Suprapubic skin (tissue), 4 donors: Measurements from ENCODE around the gene ABCA6. TPM values are rescaled to one million over a fixed set of nuclear protein-coding genes. Genes with fewer than 3 reads are reported as not detected.
A peak's percentile ranks its signal among the peaks of the same experiment; 100 is the strongest.
"Not testable (repeated sequence)": the region's sequence is repeated elsewhere in the genome, so short reads cannot be mapped to it uniquely, and the experiment has no call there.

Experiments used
- DNase-seq, 2 donors: peaks; one replicate each; pipeline ENCODE4 v3.0.0-alpha.2; 2019; ENCODE audit warnings: low spot score in 2 of 2
- H3K27ac ChIP-seq: fragments of 200-600 bp; sonication (generic); one replicate; pipeline ENCODE4 v1.5.1; 2019
- H3K27me3 ChIP-seq: fragments of 200-600 bp; sonication (generic); one replicate; pipeline ENCODE4 v1.5.1; 2019
- H3K36me3 ChIP-seq: fragments of 200-600 bp; sonication (generic); one replicate; pipeline ENCODE4 v1.5.1; 2019
- H3K4me1 ChIP-seq: fragments of 200-600 bp; sonication (generic); one replicate; pipeline ENCODE4 v1.5.1; 2019
- H3K4me3 ChIP-seq: fragments of 200-600 bp; sonication (generic); one replicate; pipeline ENCODE4 v1.5.1; 2019; ENCODE audit warnings: mild to moderate bottlenecking
- H3K9me3 ChIP-seq: fragments of 200-600 bp; sonication (generic); one replicate; pipeline ENCODE4 v1.5.1; 2019
- CTCF ChIP-seq, 2 donors: fragments of 200-600 bp in 1 of 2; fragments of 450-650 bp in 1 of 2; sonication (generic) in 1 of 2; IDR thresholded peaks; one replicate each; pipeline ENCODE4 v1.5.1; 2016 to 2019; ENCODE audit warnings: antibody characterized with exemption in 2 of 2, mild to moderate bottlenecking in 1 of 2, moderate library complexity in 1 of 2
- EP300 ChIP-seq: sonication (generic); formaldehyde crosslinking; IDR thresholded peaks from one replicate; pipeline ENCODE4 v1.6.1; 2017; ENCODE audit warnings: antibody characterized with exemption
- POLR2A ChIP-seq, 2 donors: fragments of 450-650 bp; IDR thresholded peaks; one replicate each; pipeline ENCODE4 v1.6.1; 2017; ENCODE audit warnings: antibody characterized with exemption in 2 of 2, mild to moderate bottlenecking in 2 of 2, moderate library complexity in 2 of 2
- POLR2AphosphoS5 ChIP-seq, 3 donors: sonication (generic); formaldehyde crosslinking; IDR thresholded peaks; one replicate each; pipeline ENCODE4 v1.6.1; 2017; ENCODE audit warnings: antibody characterized with exemption in 3 of 3
- WGBS: methylation state at CpG from one replicate; pipeline ENCODE4 v1.1.5; 2018; 5-methylcytosine and 5-hydroxymethylcytosine counted together
- total RNA-seq, 4 donors: library from RNA; depleted of rRNA; stranded (reverse); fragments of >200 nt; gene quantifications; one replicate each; pipeline ENCODE4 v1.1.0, GENCODE V29; 2016

ABCA6 gene
- total RNA-seq, 4 donors from 2014 or later: 6.6 to 43.0 (median 17.8) TPM

GRCh38 chr17:69086641-69087040 is 55.1 kb downstream of the ABCA6 start:
- no peak overlapping the region for H3K4me3 ChIP-seq
- H3K27ac ChIP-seq: no peak overlapping the region
- TF ChIP-seq POLR2A (IDR thresholded peaks at IDR 0.05): no peak
- no peak for TF ChIP-seq CTCF (IDR thresholded peaks at IDR 0.05)
- no peak for TF ChIP-seq POLR2AphosphoS5 (IDR thresholded peaks at IDR 0.05)
- TF ChIP-seq EP300: no peak
- 97% methylated on average over 1 of the region's 1 CpG for WGBS
- H3K9me3 ChIP-seq: peaks cover 4% of the 10 kb centered on the region
- H3K4me1 ChIP-seq: no peaks in the 10 kb centered on the region
- no peaks in the 10 kb centered on the region for H3K27me3 ChIP-seq
- no peak for DNase-seq
- H3K36me3 ChIP-seq: peaks cover 28% of the 10 kb centered on the region

- H3K27me3 ChIP-seq: no peaks in the 10 kb centered on the region
- H3K4me3 ChIP-seq: no peak overlapping the region
- TF ChIP-seq EP300 (no peak), POLR2A (IDR thresholded peaks at IDR 0.05) (no peak), CTCF (IDR thresholded peaks at IDR 0.05) (peak in 1 of 2 donors; percentile 25), POLR2AphosphoS5 (IDR thresholded peaks at IDR 0.05) (no peak)
- peaks cover 43% of the 10 kb centered on the region for H3K36me3 ChIP-seq
- H3K27ac ChIP-seq: no peak overlapping the region
- 67% methylated on average over 13 of the region's 13 CpGs for WGBS
- DNase-seq: no peak
- peaks cover 4% of the 10 kb centered on the region for H3K9me3 ChIP-seq
- H3K4me1 ChIP-seq: no peaks in the 10 kb centered on the region
Measured at GRCh38 chr17:69084911-69085310, 56.8 kb downstream of the ABCA6 start.

GRCh38 chr17:69082696-69083095 is 59.0 kb downstream of the ABCA6 start:
- 100% methylated on average over 2 of the region's 2 CpGs for WGBS

GRCh38 chr17:69078864-69079263 is 62.8 kb downstream of the ABCA6 start:
- peaks cover 10% of the 10 kb centered on the region for H3K9me3 ChIP-seq
- DNase-seq: no peak
- peaks cover 49% of the 10 kb centered on the region for H3K36me3 ChIP-seq
- no peak overlapping the region for H3K27ac ChIP-seq
- no peak overlapping the region for H3K4me3 ChIP-seq
- H3K4me1 ChIP-seq: no peaks in the 10 kb centered on the region
- TF ChIP-seq CTCF (IDR thresholded peaks at IDR 0.05) (no peak), POLR2AphosphoS5 (IDR thresholded peaks at IDR 0.05) (no peak), EP300 (no peak), POLR2A (IDR thresholded peaks at IDR 0.05) (no peak)
- no peaks in the 10 kb centered on the region for H3K27me3 ChIP-seq

More at GRCh38 chr17:69082696-69083095, 59.0 kb downstream of the ABCA6 start:
- no peak overlapping the region for H3K27ac ChIP-seq
- H3K27me3 ChIP-seq: no peaks in the 10 kb centered on the region
- peaks cover 57% of the 10 kb centered on the region for H3K36me3 ChIP-seq
- TF ChIP-seq POLR2A (IDR thresholded peaks at IDR 0.05): no peak
- TF ChIP-seq CTCF (IDR thresholded peaks at IDR 0.05): no peak
- TF ChIP-seq EP300: no peak
- no peak for TF ChIP-seq POLR2AphosphoS5 (IDR thresholded peaks at IDR 0.05)
- H3K9me3 ChIP-seq: peaks cover 4% of the 10 kb centered on the region
- DNase-seq: no peak
- H3K4me1 ChIP-seq: no peaks in the 10 kb centered on the region
- H3K4me3 ChIP-seq: no peak overlapping the region

GRCh38 chr17:69075823-69076222 is 65.9 kb downstream of the ABCA6 start:
- no peak for DNase-seq
- H3K36me3 ChIP-seq: peaks cover 21% of the 10 kb centered on the region
- no peak overlapping the region for H3K4me3 ChIP-seq
- H3K27ac ChIP-seq: no peak overlapping the region
- TF ChIP-seq CTCF (IDR thresholded peaks at IDR 0.05) (no peak), POLR2AphosphoS5 (IDR thresholded peaks at IDR 0.05) (no peak), POLR2A (IDR thresholded peaks at IDR 0.05) (no peak), EP300 (no peak)
- peaks cover 6% of the 10 kb centered on the region for H3K9me3 ChIP-seq
- H3K27me3 ChIP-seq: no peaks in the 10 kb centered on the region
- no peaks in the 10 kb centered on the region for H3K4me1 ChIP-seq

- H3K4me3 ChIP-seq, DNase-seq, H3K9me3 ChIP-seq, H3K27ac ChIP-seq, H3K27me3 ChIP-seq, H3K4me1 ChIP-seq, H3K36me3 ChIP-seq: not testable (repeated sequence)
Measured at GRCh38 chr17:69073392-69073791, 68.3 kb downstream of the ABCA6 start.

- H3K27me3 ChIP-seq, H3K4me3 ChIP-seq, H3K27ac ChIP-seq, DNase-seq, H3K9me3 ChIP-seq, H3K36me3 ChIP-seq, H3K4me1 ChIP-seq: not testable (repeated sequence)
- 91% methylated on average over 1 of the region's 1 CpG for WGBS
Measured at GRCh38 chr17:69072803-69073256, 68.9 kb downstream of the ABCA6 start.

- 94% methylated on average over 4 of the region's 4 CpGs for WGBS
Measured at GRCh38 chr17:69071233-69071586, 70.5 kb downstream of the ABCA6 start.

More at GRCh38 chr17:69071233-69071586, 70.5 kb downstream of the ABCA6 start:
- H3K4me1 ChIP-seq, H3K27me3 ChIP-seq, H3K36me3 ChIP-seq, H3K4me3 ChIP-seq, H3K9me3 ChIP-seq, H3K27ac ChIP-seq, DNase-seq: not testable (repeated sequence)
